ENCODE results near the gene ZNF385B.

- TF ChIP-seq, protein P1, sequence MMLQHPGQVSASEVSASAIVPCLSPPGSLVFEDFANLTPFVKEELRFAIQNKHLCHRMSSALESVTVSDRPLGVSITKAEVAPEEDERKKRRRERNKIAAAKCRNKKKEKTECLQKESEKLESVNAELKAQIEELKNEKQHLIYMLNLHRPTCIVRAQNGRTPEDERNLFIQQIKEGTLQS (IDR thresholded peaks at IDR 0.05), result no peak
- no peak for TF ChIP-seq TAF1 (conservative IDR thresholded peaks at IDR 0.05)
- TF ChIP-seq, protein P2, sequence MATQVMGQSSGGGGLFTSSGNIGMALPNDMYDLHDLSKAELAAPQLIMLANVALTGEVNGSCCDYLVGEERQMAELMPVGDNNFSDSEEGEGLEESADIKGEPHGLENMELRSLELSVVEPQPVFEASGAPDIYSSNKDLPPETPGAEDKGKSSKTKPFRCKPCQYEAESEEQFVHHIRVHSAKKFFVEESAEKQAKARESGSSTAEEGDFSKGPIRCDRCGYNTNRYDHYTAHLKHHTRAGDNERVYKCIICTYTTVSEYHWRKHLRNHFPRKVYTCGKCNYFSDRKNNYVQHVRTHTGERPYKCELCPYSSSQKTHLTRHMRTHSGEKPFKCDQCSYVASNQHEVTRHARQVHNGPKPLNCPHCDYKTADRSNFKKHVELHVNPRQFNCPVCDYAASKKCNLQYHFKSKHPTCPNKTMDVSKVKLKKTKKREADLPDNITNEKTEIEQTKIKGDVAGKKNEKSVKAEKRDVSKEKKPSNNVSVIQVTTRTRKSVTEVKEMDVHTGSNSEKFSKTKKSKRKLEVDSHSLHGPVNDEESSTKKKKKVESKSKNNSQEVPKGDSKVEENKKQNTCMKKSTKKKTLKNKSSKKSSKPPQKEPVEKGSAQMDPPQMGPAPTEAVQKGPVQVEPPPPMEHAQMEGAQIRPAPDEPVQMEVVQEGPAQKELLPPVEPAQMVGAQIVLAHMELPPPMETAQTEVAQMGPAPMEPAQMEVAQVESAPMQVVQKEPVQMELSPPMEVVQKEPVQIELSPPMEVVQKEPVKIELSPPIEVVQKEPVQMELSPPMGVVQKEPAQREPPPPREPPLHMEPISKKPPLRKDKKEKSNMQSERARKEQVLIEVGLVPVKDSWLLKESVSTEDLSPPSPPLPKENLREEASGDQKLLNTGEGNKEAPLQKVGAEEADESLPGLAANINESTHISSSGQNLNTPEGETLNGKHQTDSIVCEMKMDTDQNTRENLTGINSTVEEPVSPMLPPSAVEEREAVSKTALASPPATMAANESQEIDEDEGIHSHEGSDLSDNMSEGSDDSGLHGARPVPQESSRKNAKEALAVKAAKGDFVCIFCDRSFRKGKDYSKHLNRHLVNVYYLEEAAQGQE (IDR thresholded peaks at IDR 0.05), result no peak
- no peak for TF ChIP-seq MAX (IDR thresholded peaks at IDR 0.05)
- no peak for TF ChIP-seq CTCF (IDR thresholded peaks at IDR 0.05; ENCODE audit: low read depth, low read length, missing input control)
- TF ChIP-seq SP1 (IDR thresholded peaks at IDR 0.05), result no peak
- TF ChIP-seq FOXA2 (IDR thresholded peaks at IDR 0.05), result no peak
- no peak for TF ChIP-seq JUND (IDR thresholded peaks at IDR 0.05)
- TF ChIP-seq RXRA (IDR thresholded peaks at IDR 0.05), result no peak
- TF ChIP-seq EGR1 (IDR thresholded peaks at IDR 0.05; ENCODE audit: low read depth in 2 of 2), result no peak
- TF ChIP-seq RAD21 (IDR thresholded peaks at IDR 0.05), result no peak
These were observed 165.9 kb downstream of the ZNF385B start for GRCh38 chr2:179695486-179695885.
